Chondrocyte (in vitro differentiated cells): ENCODE results near the gene CTNNBL1. TPM values are rescaled to one million over a fixed set of nuclear protein-coding genes. Genes with fewer than 3 reads are reported as not detected.

ENCODE experiments used
- DNase-seq: peaks from one replicate; pipeline ENCODE4 v3.0.0; 2021; ENCODE audit warnings: mixed read lengths, low spot score
- H3K27ac Mint-ChIP-seq: one replicate; pipeline ENCODE4 v1.8.0; 2021; ENCODE audit warnings: mild to moderate bottlenecking, moderate library complexity, mixed read lengths; ENCODE audit not compliant: unreplicated experiment
- H3K27me3 Mint-ChIP-seq: 2 replicates; pipeline ENCODE4 v1.8.0; 2021; ENCODE audit warnings: low read depth, mixed read lengths
- H3K36me3 Mint-ChIP-seq: 2 replicates; pipeline ENCODE4 v1.8.0; 2021; ENCODE audit warnings: low read depth, mixed read lengths
- H3K4me1 Mint-ChIP-seq: 2 replicates; pipeline ENCODE4 v1.8.0; 2021; ENCODE audit warnings: low read depth, mild to moderate bottlenecking, mixed read lengths
- H3K4me3 Mint-ChIP-seq: one replicate; pipeline ENCODE4 v1.8.0; 2021; ENCODE audit warnings: mild to moderate bottlenecking, moderate library complexity, mixed read lengths; ENCODE audit not compliant: unreplicated experiment
- H3K9me3 Mint-ChIP-seq: 2 replicates; pipeline ENCODE4 v1.8.0; 2021; ENCODE audit warnings: low read depth, mixed read lengths
- total RNA-seq: library from RNA; stranded (reverse); gene quantifications from 3 replicates; pipeline ENCODE4 v1.2.1, GENCODE V29; 2021
- TF ChIP-seq, protein P1 (sequence below): fragments of 200-600 bp; sonication (generic); IDR thresholded peaks from 2 replicates; pipeline ENCODE4 v1.5.0; 2021; ENCODE audit warnings: antibody characterized with exemption, mild to moderate bottlenecking, moderate library complexity

The CTNNBL1 gene
- total RNA-seq, 1 donor from 2014 or later: 36.0 TPM

DNA sequence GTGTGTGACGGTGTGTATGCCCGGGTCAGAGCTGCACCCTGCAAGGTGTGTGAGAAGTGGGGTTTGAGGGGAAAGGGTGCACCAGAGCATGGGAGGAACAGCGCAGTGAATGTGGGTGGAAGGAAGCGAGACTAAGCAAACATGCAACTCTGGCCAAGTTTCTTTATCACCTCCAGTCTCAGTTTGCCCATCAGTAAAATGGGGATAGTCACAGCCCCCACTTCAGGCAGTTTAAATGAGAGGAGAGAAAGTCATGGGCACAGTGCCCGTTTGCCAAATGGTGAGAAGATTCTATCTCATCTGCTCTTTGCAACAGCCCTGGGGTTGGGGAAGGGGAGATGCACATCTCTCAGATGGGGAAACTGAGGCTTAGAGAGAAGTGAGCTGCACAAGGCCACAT is 196.3 kb downstream of the CTNNBL1 start:
- no peaks in the 10 kb centered on the region for H3K9me3 Mint-ChIP-seq
- H3K4me3 Mint-ChIP-seq: no peak overlapping the region
- H3K4me1 Mint-ChIP-seq: no peaks in the 10 kb centered on the region
- no peak for DNase-seq
- no peaks in the 10 kb centered on the region for H3K36me3 Mint-ChIP-seq
- peaks cover 10% of the 10 kb centered on the region for H3K27me3 Mint-ChIP-seq
- no peak overlapping the region for H3K27ac Mint-ChIP-seq
- TF ChIP-seq, protein P1, sequence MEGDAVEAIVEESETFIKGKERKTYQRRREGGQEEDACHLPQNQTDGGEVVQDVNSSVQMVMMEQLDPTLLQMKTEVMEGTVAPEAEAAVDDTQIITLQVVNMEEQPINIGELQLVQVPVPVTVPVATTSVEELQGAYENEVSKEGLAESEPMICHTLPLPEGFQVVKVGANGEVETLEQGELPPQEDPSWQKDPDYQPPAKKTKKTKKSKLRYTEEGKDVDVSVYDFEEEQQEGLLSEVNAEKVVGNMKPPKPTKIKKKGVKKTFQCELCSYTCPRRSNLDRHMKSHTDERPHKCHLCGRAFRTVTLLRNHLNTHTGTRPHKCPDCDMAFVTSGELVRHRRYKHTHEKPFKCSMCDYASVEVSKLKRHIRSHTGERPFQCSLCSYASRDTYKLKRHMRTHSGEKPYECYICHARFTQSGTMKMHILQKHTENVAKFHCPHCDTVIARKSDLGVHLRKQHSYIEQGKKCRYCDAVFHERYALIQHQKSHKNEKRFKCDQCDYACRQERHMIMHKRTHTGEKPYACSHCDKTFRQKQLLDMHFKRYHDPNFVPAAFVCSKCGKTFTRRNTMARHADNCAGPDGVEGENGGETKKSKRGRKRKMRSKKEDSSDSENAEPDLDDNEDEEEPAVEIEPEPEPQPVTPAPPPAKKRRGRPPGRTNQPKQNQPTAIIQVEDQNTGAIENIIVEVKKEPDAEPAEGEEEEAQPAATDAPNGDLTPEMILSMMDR: no peak

DNA sequence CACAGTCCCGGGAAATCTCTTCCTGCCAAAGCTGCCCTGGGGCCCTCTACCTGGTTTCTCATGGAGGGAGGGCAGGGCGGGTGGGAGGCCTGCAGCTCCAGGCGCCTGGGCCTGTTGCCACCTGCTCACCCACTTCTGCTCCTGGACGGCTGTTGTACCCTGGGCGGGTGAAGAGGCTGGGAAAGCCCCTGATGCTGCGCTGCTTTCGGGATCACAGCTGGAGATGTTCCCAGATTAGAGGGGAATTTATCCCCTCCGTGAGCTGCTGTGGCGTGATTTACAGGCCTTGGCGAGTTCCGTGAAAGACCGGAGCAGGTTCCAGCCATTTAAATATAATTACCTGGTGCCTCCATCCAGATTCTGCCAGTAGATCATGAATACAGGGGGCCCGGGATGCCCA is 196.8 kb downstream of the CTNNBL1 start:
- DNase-seq: no peak
- Mint-ChIP-seq H3K27ac (no peak overlapping the region), H3K27me3 (peaks cover 10% of the 10 kb centered on the region), H3K4me3 (no peak overlapping the region), H3K9me3 (no peaks in the 10 kb centered on the region), H3K4me1 (no peaks in the 10 kb centered on the region), H3K36me3 (no peaks in the 10 kb centered on the region)
- TF ChIP-seq, protein P1: no peak

DNA sequence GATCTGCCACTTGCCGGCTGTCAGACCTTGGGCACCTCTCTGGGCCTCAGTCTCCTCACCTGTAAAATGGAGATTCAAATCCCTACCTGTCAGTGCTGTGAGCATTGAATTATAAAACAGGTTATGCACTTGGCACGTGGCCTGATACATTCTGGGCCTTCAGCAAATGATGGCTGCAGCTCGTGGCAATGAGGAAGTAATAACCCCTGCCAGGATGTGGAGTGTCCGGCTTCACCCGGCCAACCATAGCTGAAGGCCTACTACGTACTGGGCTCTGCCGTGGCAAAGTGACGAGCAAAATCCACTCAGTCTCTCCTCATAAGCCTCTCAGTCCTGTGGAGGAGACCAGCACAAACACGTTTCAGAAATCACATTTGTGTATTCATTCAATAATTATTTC is 198.2 kb downstream of the CTNNBL1 start:
- H3K4me1 Mint-ChIP-seq: peaks cover 6% of the 10 kb centered on the region
- no peak overlapping the region for H3K4me3 Mint-ChIP-seq
- H3K36me3 Mint-ChIP-seq: no peaks in the 10 kb centered on the region
- H3K9me3 Mint-ChIP-seq: no peaks in the 10 kb centered on the region
- TF ChIP-seq, protein P1: no peak
- no peak for DNase-seq
- H3K27me3 Mint-ChIP-seq: peaks cover 10% of the 10 kb centered on the region
- H3K27ac Mint-ChIP-seq: no peak overlapping the region

DNA sequence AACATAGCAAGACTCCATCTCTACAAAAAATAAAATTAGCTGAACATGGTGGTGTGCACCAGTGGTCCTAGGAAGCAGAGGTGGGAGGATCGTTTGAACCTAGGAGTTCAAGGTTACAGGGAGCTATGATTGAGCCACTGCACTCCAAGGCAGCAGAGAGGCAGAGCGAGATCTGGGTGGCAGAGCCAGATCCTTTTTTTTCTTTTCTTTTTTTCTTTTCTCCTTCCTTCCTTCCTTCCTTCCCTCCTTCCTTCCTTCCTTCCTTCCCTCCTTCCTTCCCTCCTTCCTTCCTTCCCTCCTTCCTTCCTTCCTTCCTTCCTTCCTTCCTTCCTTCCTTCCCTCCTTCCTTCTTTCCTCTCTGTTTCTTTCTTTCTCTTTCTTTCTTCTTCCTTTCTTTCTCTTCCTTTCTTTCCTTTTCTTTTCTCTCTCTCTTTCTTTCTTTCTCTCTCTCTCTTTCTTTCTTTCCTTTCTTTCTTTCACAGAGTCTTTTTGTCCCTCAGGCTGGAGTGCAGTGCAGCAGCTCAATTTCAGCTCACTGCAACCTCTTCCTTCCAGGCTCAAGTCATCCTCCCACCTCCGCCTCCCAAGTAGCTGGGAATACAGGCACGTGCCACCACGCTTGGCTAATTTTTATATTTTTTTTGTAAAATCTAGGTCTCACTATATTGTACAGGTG is 199.9 kb downstream of the CTNNBL1 start:
- no peaks in the 10 kb centered on the region for H3K9me3 Mint-ChIP-seq
- H3K4me1 Mint-ChIP-seq: peaks cover 13% of the 10 kb centered on the region
- no peaks in the 10 kb centered on the region for H3K36me3 Mint-ChIP-seq
- TF ChIP-seq, protein P1: no peak
- H3K4me3 Mint-ChIP-seq: no peak overlapping the region
- DNase-seq: no peak
- H3K27me3 Mint-ChIP-seq: peaks cover 2% of the 10 kb centered on the region
- no peak overlapping the region for H3K27ac Mint-ChIP-seq

DNA sequence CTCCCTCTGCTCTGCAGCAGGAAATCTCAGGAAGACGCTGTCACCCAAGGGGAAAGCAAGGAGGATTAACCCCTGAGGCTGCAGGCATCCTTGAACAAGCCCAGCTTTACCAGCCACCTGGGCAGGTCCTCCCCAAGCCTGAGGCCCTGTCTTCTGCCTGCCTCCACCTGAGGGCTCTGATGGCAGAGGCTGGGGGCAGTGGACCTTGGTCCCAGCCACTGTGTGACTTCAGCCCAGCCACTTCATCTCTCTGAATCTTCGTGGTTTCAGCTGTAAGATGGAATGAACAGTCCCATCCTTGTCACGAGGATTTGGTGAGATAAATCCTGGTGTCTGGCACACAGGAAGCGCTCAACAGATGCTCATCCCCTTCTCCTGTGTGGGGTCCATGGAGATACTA is 200.6 kb downstream of the CTNNBL1 start:
- peaks cover 21% of the 10 kb centered on the region for H3K4me1 Mint-ChIP-seq
- TF ChIP-seq, protein P1: no peak

More for the DNA sequence above, 200.6 kb downstream of the CTNNBL1 start:
- no peaks in the 10 kb centered on the region for H3K9me3 Mint-ChIP-seq
- H3K4me3 Mint-ChIP-seq: no peak overlapping the region
- H3K36me3 Mint-ChIP-seq: no peaks in the 10 kb centered on the region
- no peak for DNase-seq
- no peak overlapping the region for H3K27ac Mint-ChIP-seq
- H3K27me3 Mint-ChIP-seq: peaks cover 2% of the 10 kb centered on the region
